ENCODE data around the gene MED1. TPM values are rescaled to one million over a fixed set of nuclear protein-coding genes. Genes with fewer than 3 reads are reported as not detected.

Gene MED1
- total and polyA plus RNA-seq, 9 of the 15 experiments (the other 6 are each of a cell fraction or from before 2014, with no cell fraction given) = 14.0 to 59.8 (median 46.7) TPM

- TF ChIP-seq RNF219 (CRISPR knock-in tag; IDR thresholded peaks at IDR 0.05) (no peak), JUND (IDR thresholded peaks at IDR 0.05; ENCODE audit: borderline replicate concordance, low read depth, low read length) (0 out of 2 replicates have a peak, but pooled peaks have one; percentile 0), JUND (tag; IDR thresholded peaks at IDR 0.05; ENCODE audit: borderline replicate concordance, low read depth, low read length) (no peak), ZFP36 (IDR thresholded peaks at IDR 0.05; ENCODE audit: low read depth, low read length, partially characterized antibody) (no peak), DMBX1 (CRISPR knock-in tag; IDR thresholded peaks at IDR 0.05; ENCODE audit: borderline replicate concordance) (no peak), ZNF324 (CRISPR knock-in tag; IDR thresholded peaks at IDR 0.05) (no peak), POLR2B (IDR thresholded peaks at IDR 0.05; ENCODE audit: low read depth, partially characterized antibody) (peak; percentile 90), SMAD1 (IDR thresholded peaks at IDR 0.05; ENCODE audit: low read depth, low read length, partially characterized antibody) (peak; percentile 55), CUX1 (CRISPR knock-in tag; IDR thresholded peaks at IDR 0.05) (no peak), HMBOX1 (IDR thresholded peaks at IDR 0.05) (peak; percentile 47; the same call in 1 of the 2 replicates), CEBPG (CRISPR knock-in tag; IDR thresholded peaks at IDR 0.05) (no peak), CEBPG (tag; conservative IDR thresholded peaks at IDR 0.05 in 1 of 2, IDR thresholded peaks at IDR 0.05 in 1 of 2) (peak; percentile 41 to 42; a peak in 2 of 4 replicates), KDM2B (CRISPR knock-in tag; IDR thresholded peaks at IDR 0.05) (no peak), NEUROD1 (IDR thresholded peaks at IDR 0.05; ENCODE audit: borderline replicate concordance, low read depth, low read length, partially characterized antibody) (no peak), ZNF76 (CRISPR knock-in tag; IDR thresholded peaks at IDR 0.05; ENCODE audit: borderline replicate concordance) (no peak), ZKSCAN3 (CRISPR knock-in tag; IDR thresholded peaks at IDR 0.05) (no peak), ATF1 (CRISPR knock-in tag; IDR thresholded peaks at IDR 0.05) (no peak), ATF1 (tag; IDR thresholded peaks at IDR 0.05) (peak; percentile 31; the same call in 1 of the 2 replicates)
Observed at GRCh38 chr17:39450847-39451581, at the start of gene MED1 (continued).

Data from K562 (cell line).